Memory B cell (primary cell): Measurements from ENCODE around the gene SYT3.
"Not testable (repeated sequence)": the region's sequence is repeated elsewhere in the genome, so short reads cannot be mapped to it uniquely, and the experiment has no call there.

Source experiments
- ATAC-seq: fragments of 150-1000 bp; cut with Tn5 transposase; 2 replicates; pipeline ENCODE4 v1.10.0; 2021; ENCODE audit warnings: low read depth, mild to moderate bottlenecking, moderate library complexity
- DNase-seq, 2 donors: peaks; one replicate each; pipeline ENCODE4 v3.0.0; 2022; ENCODE audit warnings: low spot score in 2 of 2
- H3K27ac Mint-ChIP-seq: one replicate; pipeline ENCODE4 v1.8.0; 2022; ENCODE audit warnings: mild to moderate bottlenecking, moderate library complexity, mixed read lengths
- H3K27me3 Mint-ChIP-seq: one replicate; pipeline ENCODE4 v1.8.0; 2022; ENCODE audit warnings: mixed read lengths
- H3K36me3 Mint-ChIP-seq: one replicate; pipeline ENCODE4 v1.8.0; 2022; ENCODE audit warnings: mild to moderate bottlenecking, mixed read lengths
- H3K4me1 Mint-ChIP-seq: one replicate; pipeline ENCODE4 v1.8.0; 2022; ENCODE audit warnings: mixed read lengths
- H3K4me3 Mint-ChIP-seq: one replicate; pipeline ENCODE4 v1.8.0; 2022; ENCODE audit warnings: mild to moderate bottlenecking, moderate library complexity, mixed read lengths
- H3K9me3 Mint-ChIP-seq: one replicate; pipeline ENCODE4 v1.8.0; 2022; ENCODE audit warnings: mixed read lengths

SYT3 gene

GRCh38 chr19:50633973-50634372 lies 5.7 kb downstream of the SYT3 start:
- peaks cover 14% of the 10 kb centered on the region for H3K36me3 Mint-ChIP-seq
- no peak overlapping the region for H3K27ac Mint-ChIP-seq
- H3K4me1 Mint-ChIP-seq = peaks cover 9% of the 10 kb centered on the region
- H3K4me3 Mint-ChIP-seq = no peak overlapping the region
- peaks cover 9% of the 10 kb centered on the region for H3K9me3 Mint-ChIP-seq
- DNase-seq (no peak), ATAC-seq (no peak)
- peaks cover 29% of the 10 kb centered on the region for H3K27me3 Mint-ChIP-seq

DNA sequence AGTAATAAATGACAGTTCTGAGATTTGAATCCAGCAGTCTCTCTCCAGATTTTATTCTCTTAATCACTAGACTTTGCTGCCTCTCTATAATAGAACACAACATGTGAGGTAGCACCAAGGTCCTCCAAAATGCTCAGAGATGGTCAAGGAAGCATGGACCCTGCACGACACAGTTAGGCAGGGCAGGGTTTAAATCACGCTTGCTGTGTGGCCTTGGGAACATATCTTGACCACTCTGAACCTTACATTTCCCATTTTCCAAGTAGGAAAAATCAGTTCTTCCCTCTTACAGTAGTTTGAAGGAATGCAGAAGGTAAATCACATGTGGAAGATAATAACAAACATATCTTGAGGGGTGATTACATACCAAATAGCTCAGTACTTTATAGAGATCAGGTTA lies 6.3 kb downstream of the SYT3 start:
- H3K4me1 Mint-ChIP-seq = peaks cover 4% of the 10 kb centered on the region
- no peak for DNase-seq
- peaks cover 27% of the 10 kb centered on the region for H3K27me3 Mint-ChIP-seq
- H3K27ac Mint-ChIP-seq = no peak overlapping the region
- no peak for ATAC-seq
- no peak overlapping the region for H3K4me3 Mint-ChIP-seq
- H3K9me3 Mint-ChIP-seq = peaks cover 8% of the 10 kb centered on the region
- peaks cover 11% of the 10 kb centered on the region for H3K36me3 Mint-ChIP-seq

- Mint-ChIP-seq H3K9me3 (peaks cover 5% of the 10 kb centered on the region), H3K4me1 (no peaks in the 10 kb centered on the region), H3K36me3 (peaks cover 4% of the 10 kb centered on the region), H3K27ac (no peak overlapping the region), H3K4me3 (no peak overlapping the region), H3K27me3 (peaks cover 21% of the 10 kb centered on the region)
- DNase-seq = no peak
- ATAC-seq = no peak
These were observed 7.4 kb downstream of the SYT3 start for GRCh38 chr19:50632151-50632835.

- no peak overlapping the region for H3K27ac Mint-ChIP-seq
- no peak overlapping the region for H3K4me3 Mint-ChIP-seq
- DNase-seq = no peak
- H3K27me3 Mint-ChIP-seq = peaks cover 22% of the 10 kb centered on the region
- no peaks in the 10 kb centered on the region for H3K4me1 Mint-ChIP-seq
- no peak for ATAC-seq
- H3K36me3 Mint-ChIP-seq = peaks cover 4% of the 10 kb centered on the region
- peaks cover 5% of the 10 kb centered on the region for H3K9me3 Mint-ChIP-seq
These were observed 9.9 kb downstream of the SYT3 start for GRCh38 chr19:50629801-50630200.

- Mint-ChIP-seq H3K27ac (no peak overlapping the region), H3K36me3 (peaks cover 4% of the 10 kb centered on the region), H3K9me3 (peaks cover 5% of the 10 kb centered on the region), H3K4me3 (no peak overlapping the region), H3K4me1 (no peaks in the 10 kb centered on the region), H3K27me3 (peaks cover 22% of the 10 kb centered on the region)
- ATAC-seq (no peak), DNase-seq (no peak)
These were observed 10.5 kb downstream of the SYT3 start for GRCh38 chr19:50629194-50629593.

DNA sequence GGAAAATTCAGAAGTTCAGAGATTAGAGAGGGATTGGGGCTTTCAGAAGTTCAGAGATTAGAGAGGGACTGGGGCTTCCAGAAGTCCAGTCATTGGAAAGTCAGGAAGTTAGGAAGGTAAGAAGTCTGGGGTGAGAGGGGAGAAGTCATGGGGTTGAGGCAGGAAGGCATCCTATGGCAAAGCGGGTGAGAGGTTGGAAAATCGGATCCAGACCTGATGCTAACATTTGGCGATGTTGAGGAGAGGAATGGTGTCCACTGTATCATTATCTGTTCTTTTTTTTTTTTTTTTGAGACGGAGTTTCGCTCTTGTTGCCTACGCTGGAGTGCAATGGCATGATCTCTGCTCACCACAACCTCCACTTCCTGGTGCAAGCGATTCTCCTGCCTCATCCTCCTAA lies 11.1 kb downstream of the SYT3 start:
- peaks cover 22% of the 10 kb centered on the region for H3K27me3 Mint-ChIP-seq

GRCh38 chr19:50628146-50628545 lies 11.5 kb downstream of the SYT3 start:
- H3K27ac Mint-ChIP-seq = no peak overlapping the region
- ATAC-seq (no peak), DNase-seq (no peak)
- peaks cover 22% of the 10 kb centered on the region for H3K27me3 Mint-ChIP-seq
- H3K4me3 Mint-ChIP-seq = no peak overlapping the region
- H3K4me1 Mint-ChIP-seq = no peaks in the 10 kb centered on the region
- H3K9me3 Mint-ChIP-seq = peaks cover 3% of the 10 kb centered on the region
- H3K36me3 Mint-ChIP-seq = no peaks in the 10 kb centered on the region

More for the DNA sequence above, 11.1 kb downstream of the SYT3 start:
- Mint-ChIP-seq H3K9me3 (peaks cover 3% of the 10 kb centered on the region), H3K4me3 (no peak overlapping the region), H3K27ac (no peak overlapping the region), H3K36me3 (peaks cover 2% of the 10 kb centered on the region), H3K4me1 (no peaks in the 10 kb centered on the region)
- DNase-seq (no peak), ATAC-seq (no peak)

DNA sequence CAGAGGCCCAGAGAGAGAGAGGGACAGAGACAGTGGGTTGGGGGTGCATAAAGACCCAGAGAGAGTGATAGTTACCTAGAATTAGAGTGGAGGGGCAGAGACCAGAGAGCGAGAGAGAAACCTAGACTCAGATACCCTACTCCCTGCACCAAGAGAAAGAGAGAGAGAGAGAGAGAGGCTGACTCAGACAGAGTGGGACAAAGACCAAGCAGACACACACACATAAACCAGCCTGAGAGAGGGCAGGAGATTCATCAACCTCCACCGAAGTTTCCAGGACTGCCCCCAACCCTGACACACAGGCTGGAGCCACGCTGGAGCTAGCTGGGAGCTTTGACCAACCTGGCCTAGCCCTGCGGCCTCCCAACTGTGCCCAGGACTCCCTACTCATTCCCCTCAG lies 12.9 kb downstream of the SYT3 start:
- H3K4me3 Mint-ChIP-seq = no peak overlapping the region
- DNase-seq = no peak
- ATAC-seq = no peak
- H3K9me3 Mint-ChIP-seq = peaks cover 3% of the 10 kb centered on the region
- no peaks in the 10 kb centered on the region for H3K36me3 Mint-ChIP-seq
- H3K27me3 Mint-ChIP-seq = peaks cover 21% of the 10 kb centered on the region
- no peak overlapping the region for H3K27ac Mint-ChIP-seq
- no peaks in the 10 kb centered on the region for H3K4me1 Mint-ChIP-seq

- ATAC-seq = no peak
- no peak overlapping the region for H3K4me3 Mint-ChIP-seq
- no peak for DNase-seq
- no peak overlapping the region for H3K27ac Mint-ChIP-seq
- peaks cover 3% of the 10 kb centered on the region for H3K9me3 Mint-ChIP-seq
- peaks cover 21% of the 10 kb centered on the region for H3K27me3 Mint-ChIP-seq
- no peaks in the 10 kb centered on the region for H3K4me1 Mint-ChIP-seq
- H3K36me3 Mint-ChIP-seq = no peaks in the 10 kb centered on the region
These were observed 13.7 kb downstream of the SYT3 start for GRCh38 chr19:50626011-50626410.

- peaks cover 16% of the 10 kb centered on the region for H3K27me3 Mint-ChIP-seq
- ATAC-seq (no peak), DNase-seq (no peak)
- H3K4me1 Mint-ChIP-seq = no peaks in the 10 kb centered on the region
- no peaks in the 10 kb centered on the region for H3K36me3 Mint-ChIP-seq
- no peaks in the 10 kb centered on the region for H3K9me3 Mint-ChIP-seq
- no peak overlapping the region for H3K4me3 Mint-ChIP-seq
- no peak overlapping the region for H3K27ac Mint-ChIP-seq
These were observed 14.6 kb downstream of the SYT3 start for GRCh38 chr19:50624949-50625600.

DNA sequence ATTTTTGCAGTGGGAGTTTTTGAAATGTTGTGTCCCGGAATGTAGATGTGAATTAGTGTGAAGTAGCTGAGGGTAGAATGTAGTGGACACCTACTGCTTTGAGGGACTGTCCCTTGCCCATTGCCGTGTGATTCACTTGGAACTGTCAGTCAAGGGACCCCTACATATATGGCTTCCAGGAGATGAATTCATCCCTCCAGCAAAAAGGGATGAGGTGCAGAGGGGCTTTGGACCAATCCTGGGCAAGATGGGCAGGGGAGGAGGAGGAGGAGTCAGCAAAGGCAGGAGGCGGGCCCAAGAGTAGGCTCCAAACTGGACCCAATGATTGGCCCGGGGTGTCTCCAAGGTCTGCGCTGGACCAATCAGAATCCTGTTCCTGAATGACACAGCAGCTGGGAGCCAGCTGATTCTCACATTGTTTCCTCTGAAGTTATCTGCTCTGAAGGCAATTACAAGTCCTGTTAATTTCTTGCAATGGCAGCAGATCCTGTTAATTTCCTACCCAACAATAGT lies 19.2 kb downstream of the SYT3 start:
- H3K27ac Mint-ChIP-seq, DNase-seq, H3K4me3 Mint-ChIP-seq, H3K9me3 Mint-ChIP-seq, H3K36me3 Mint-ChIP-seq, H3K27me3 Mint-ChIP-seq, H3K4me1 Mint-ChIP-seq, ATAC-seq: not testable (repeated sequence)

- H3K9me3 Mint-ChIP-seq, H3K36me3 Mint-ChIP-seq, H3K27ac Mint-ChIP-seq: not testable (repeated sequence)
These were observed 20.5 kb downstream of the SYT3 start for GRCh38 chr19:50619184-50619583.

GRCh38 chr19:50618379-50618778 lies 21.3 kb downstream of the SYT3 start:
- not testable (repeated sequence) for H3K27me3 Mint-ChIP-seq, H3K36me3 Mint-ChIP-seq, ATAC-seq, H3K4me3 Mint-ChIP-seq, H3K9me3 Mint-ChIP-seq, H3K27ac Mint-ChIP-seq, DNase-seq, H3K4me1 Mint-ChIP-seq

More at GRCh38 chr19:50619184-50619583, 20.5 kb downstream of the SYT3 start:
- not testable (repeated sequence) for DNase-seq, H3K4me1 Mint-ChIP-seq, H3K4me3 Mint-ChIP-seq, H3K27me3 Mint-ChIP-seq, ATAC-seq

GRCh38 chr19:50612504-50613404 lies 26.9 kb downstream of the SYT3 start:
- not testable (repeated sequence) for H3K27me3 Mint-ChIP-seq, H3K9me3 Mint-ChIP-seq, ATAC-seq, H3K36me3 Mint-ChIP-seq, DNase-seq, H3K27ac Mint-ChIP-seq, H3K4me3 Mint-ChIP-seq, H3K4me1 Mint-ChIP-seq
